Head of caudate nucleus (tissue), 42 donors: ENCODE results near the gene SLC17A5.
"Not testable (repeated sequence)": the region's sequence is repeated elsewhere in the genome, so short reads cannot be mapped to it uniquely, and the experiment has no call there.

Source experiments
- DNase-seq, 42 donors: peaks; one replicate each; pipeline versions ENCODE4 v3.0.0 to v3.0.0-alpha.2; 2020 to 2021; ENCODE audit warnings: mixed read lengths in 7 of 42
- intact Hi-C: fragments of 100-400 bp; cut with DNase I; formaldehyde crosslinking; loops from one replicate; pipeline ENCODE4 v1.15.0; 2022

Gene SLC17A5

DNA sequence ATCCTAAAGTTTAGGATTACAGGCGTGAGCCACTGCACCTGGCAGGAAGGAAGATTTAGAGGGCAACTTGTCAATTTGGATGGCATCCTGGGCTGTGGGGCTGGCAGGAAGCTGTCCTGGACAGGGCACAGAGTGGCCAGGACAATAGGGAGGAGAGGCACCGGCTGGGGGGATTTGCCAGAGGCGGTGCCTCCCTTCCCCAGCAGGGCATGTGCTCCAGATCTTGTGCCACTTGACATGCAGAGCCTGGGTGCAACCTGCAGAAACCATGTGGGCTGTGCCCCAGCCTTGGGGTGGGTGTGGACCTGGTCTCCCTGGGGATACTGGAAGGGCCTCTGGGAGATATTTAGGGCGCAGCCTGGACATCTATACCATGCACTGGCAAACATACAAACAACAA is 74.4 kb downstream of the SLC17A5 start:
- peak in 2 of 42 donors; percentile 19 to 31 for DNase-seq
- intact Hi-C loops = no loop called here

- intact Hi-C loops = no loop called here
- no peak for DNase-seq
Observed at GRCh38 chr6:73577676-73578075, 76.1 kb downstream of the SLC17A5 start.

- intact Hi-C loops, DNase-seq: not testable (repeated sequence)
Observed at GRCh38 chr6:73572531-73572930, 81.3 kb downstream of the SLC17A5 start.

- DNase-seq, intact Hi-C loops: not testable (repeated sequence)
Observed at GRCh38 chr6:73571218-73572181, 82.3 kb downstream of the SLC17A5 start.

GRCh38 chr6:73569121-73569520 is 84.7 kb downstream of the SLC17A5 start:
- intact Hi-C loops = no loop called here
- DNase-seq = no peak

DNA sequence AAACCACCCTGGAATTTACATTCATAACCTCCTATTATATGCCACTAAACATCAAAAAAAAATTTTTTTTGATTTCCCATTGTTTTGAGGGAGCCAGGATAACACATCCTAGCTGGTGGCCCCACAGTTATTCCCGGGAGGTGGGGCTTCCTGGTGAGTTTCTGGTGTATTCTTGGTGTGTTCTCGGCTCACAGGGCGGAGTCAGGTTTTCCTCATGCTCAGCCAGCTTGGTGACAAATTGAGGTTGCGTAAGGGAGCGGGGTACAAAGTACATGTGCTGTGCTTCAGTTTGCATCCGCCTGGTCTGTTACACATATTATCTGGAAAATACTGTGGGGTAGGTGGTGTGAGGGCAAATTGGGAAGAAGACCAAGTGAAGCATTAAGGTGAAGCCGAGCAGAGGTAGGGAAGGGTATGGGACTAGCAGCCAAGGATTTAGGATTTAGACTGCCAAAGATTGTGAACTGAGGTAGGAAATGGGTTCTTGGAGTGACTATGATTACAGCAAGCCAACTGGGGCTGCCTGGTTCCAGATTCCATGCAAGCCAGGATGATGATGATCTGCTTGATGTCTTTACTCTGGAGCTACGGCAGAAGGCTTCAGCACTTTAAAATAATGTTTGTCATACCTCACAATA is 86.7 kb downstream of the SLC17A5 start:
- no peak for DNase-seq
- intact Hi-C loops = no loop called here

DNA sequence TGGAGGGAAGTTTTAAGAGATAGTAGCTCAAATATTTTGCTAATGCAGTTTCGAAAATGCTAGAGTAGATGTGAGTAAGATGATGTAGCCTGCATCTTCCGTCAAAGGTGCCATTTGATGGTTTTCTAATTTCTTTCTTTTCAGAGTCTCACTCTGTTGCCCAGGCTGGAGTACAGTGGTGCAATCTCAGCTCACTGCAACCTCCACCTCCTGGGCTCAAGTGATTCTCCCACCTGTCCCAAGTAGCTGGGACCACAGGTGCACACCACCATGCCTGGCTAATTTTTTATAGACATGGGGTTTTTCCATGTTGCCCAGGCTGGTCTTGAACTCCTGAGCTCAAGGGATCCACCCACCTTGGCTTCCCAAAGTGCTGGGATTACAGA is 87.3 kb downstream of the SLC17A5 start:
- DNase-seq, intact Hi-C loops: not testable (repeated sequence)

- no peak for DNase-seq
- intact Hi-C loops = no loop called here
Observed at GRCh38 chr6:73565767-73566485, 87.9 kb downstream of the SLC17A5 start.

GRCh38 chr6:73564578-73565345 is 89.0 kb downstream of the SLC17A5 start:
- no peak for DNase-seq
- intact Hi-C loops = no loop called here

GRCh38 chr6:73562558-73562957 is 91.2 kb downstream of the SLC17A5 start:
- no peak for DNase-seq

GRCh38 chr6:73560853-73561407 is 92.9 kb downstream of the SLC17A5 start:
- intact Hi-C loops = no loop called here
- DNase-seq = no peak

More at GRCh38 chr6:73562558-73562957, 91.2 kb downstream of the SLC17A5 start:
- intact Hi-C loops = no loop called here

DNA sequence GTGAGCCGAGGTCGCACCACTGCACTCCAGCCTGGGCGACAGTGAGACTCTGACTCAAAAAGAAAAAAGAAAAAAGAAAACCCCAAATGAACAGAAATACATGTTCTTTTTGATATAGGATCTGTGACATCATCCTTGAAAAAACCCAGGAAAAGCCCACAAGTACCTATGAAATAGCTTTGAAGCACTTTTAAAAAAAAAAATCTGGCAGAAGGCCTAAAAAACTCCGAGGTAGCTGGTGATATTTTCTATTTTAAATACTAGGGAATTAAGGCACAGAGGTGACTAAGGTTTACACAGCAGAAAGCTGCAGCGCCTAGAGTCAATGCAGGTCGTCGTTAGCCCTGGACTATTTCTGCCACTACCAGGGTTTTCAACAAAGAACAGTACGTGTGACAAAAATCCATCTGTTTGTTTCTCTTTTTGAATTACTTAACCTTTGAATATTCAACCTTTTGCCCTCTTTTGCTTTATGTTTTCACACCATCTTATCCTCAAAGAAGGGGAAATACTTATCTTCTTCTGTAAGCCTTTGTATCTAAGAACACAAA is 93.5 kb downstream of the SLC17A5 start:
- DNase-seq = no peak
- intact Hi-C loops = no loop called here

- DNase-seq, intact Hi-C loops: not testable (repeated sequence)
Observed at GRCh38 chr6:73559399-73559794, 94.4 kb downstream of the SLC17A5 start.

DNA sequence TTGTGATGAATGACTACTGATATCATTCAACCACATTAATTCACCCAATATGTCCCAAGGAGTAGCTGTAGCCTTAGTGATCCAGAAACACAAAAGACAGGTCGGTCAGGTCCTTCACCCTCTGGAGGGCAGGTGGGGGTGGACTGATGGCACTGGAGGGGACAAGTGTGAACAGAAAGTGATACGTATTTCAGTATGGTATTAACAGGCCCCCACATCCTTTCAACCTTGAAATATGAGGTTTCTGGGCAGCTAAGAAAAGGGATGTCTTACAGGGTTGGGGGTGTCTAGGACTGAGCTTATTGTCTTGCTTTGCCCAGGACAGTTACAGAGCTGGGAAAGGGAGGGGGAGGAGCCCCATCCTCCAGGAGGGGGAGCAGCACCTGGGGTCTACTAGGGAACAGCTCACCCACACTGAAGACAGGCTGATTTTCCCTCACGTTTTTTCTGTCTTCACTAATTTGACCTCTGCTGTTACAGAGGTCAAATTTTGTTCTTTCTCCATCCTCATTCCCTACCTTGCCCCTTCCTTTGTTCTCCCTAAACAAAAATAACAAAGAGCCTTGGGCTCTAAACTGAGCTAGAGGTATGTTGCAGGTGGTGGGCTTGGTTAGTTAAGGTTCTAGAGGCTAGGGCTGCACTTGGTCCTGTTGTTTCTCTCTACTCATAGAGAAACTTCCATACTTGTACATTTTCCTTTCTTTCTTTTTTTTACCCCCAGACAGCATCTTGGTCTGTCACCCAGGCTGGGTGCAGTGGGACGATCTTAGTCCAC is 95.0 kb downstream of the SLC17A5 start:
- DNase-seq = no peak
- intact Hi-C loops = no loop called here

DNA sequence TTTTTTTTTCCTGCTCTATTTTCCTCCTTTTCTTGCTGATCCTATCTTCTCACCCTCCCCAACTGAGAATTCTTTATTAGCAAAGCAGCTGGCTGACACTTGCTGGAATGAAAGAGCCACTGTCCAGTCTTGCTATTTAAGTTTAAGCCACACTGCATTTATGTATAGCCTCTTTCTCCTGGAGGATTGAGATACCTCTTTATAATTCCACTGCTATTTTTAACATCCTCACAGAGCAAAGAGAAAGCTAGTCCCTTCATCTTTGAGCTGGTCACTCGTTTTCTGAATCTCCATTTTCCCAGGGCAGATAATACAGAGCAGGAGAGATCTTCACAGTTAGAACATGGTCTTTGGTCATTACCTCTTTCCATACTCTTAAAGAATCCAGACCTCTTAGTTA is 97.0 kb downstream of the SLC17A5 start:
- DNase-seq = peak in 2 of 42 donors; percentile 21 to 36
- intact Hi-C loops = no loop called here

GRCh38 chr6:73555380-73555949 is 98.3 kb downstream of the SLC17A5 start:
- intact Hi-C loops, DNase-seq: not testable (repeated sequence)

GRCh38 chr6:73551115-73551514 is 102.7 kb downstream of the SLC17A5 start:
- DNase-seq, intact Hi-C loops: not testable (repeated sequence)
